ENCODE results near the gene TP53. TPM values are rescaled to one million over a fixed set of nuclear protein-coding genes. Genes with fewer than 3 reads are reported as not detected.

Gene TP53
- total and polyA plus RNA-seq, 9 of the 15 experiments (the other 6 are each of a cell fraction or from before 2014, with no cell fraction given), result 2.8 to 14.0 (median 7.1) TPM

GRCh38 chr17:7627250-7628121 lies 59.8 kb downstream of the TP53 start, which contains the start of gene SAT2 (continued):
- TF ChIP-seq DPF2 (IDR thresholded peaks at IDR 0.05) (0 out of 2 replicates have a peak, but pooled peaks have one; percentile 38), ZNF583 (CRISPR knock-in tag; IDR thresholded peaks at IDR 0.05) (no peak), TBP (optimal IDR thresholded peaks at IDR 0.05; ENCODE audit: low read depth, low read length) (no peak), KLF13 (tag; IDR thresholded peaks at IDR 0.05; ENCODE audit: borderline replicate concordance, low read depth) (no peak), FIP1L1 (IDR thresholded peaks at IDR 0.05; ENCODE audit: low read depth, low read length, poor library complexity, severe bottlenecking) (no peak), RCOR1 (IDR thresholded peaks at IDR 0.05; ENCODE audit: borderline replicate concordance in 1 of 2, low read depth in 2 of 2, low read length in 2 of 2) (peak; percentile 50 to 96; a peak in 3 of 4 replicates), RBFOX2 (IDR thresholded peaks at IDR 0.05; ENCODE audit: low read depth, low read length) (peak; percentile 61), EP300 (IDR thresholded peaks at IDR 0.05; ENCODE audit: low read length) (peak; percentile 42; the same call in 1 of the 2 replicates), ADNP (tag; IDR thresholded peaks at IDR 0.05) (no peak), TAF15 (IDR thresholded peaks at IDR 0.05; ENCODE audit: low read depth, low read length) (no peak), HNRNPUL1 (IDR thresholded peaks at IDR 0.05; ENCODE audit: low read length) (no peak), ZFP91 (CRISPR knock-in tag; IDR thresholded peaks at IDR 0.05) (no peak), MEIS2 (IDR thresholded peaks at IDR 0.05; ENCODE audit: partially characterized antibody) (peak; percentile 45), NR2C2 (CRISPR knock-in tag; IDR thresholded peaks at IDR 0.05) (no peak), NR2C2 (tag; IDR thresholded peaks at IDR 0.05) (peak; percentile 75), SUPT5H (IDR thresholded peaks at IDR 0.05) (0 out of 2 replicates have a peak, but pooled peaks have one; percentile 22), FOXJ3 (CRISPR knock-in tag; IDR thresholded peaks at IDR 0.05) (no peak), ZFX (CRISPR knock-in tag; IDR thresholded peaks at IDR 0.05) (peak; percentile 90), ZBTB5 (IDR thresholded peaks at IDR 0.05) (0 out of 2 replicates have a peak, but pooled peaks have one; percentile 41), HDAC1 (IDR thresholded peaks at IDR 0.05) (0 out of 4 replicates have a peak, but pooled peaks of 1 of the 2 experiments have one; percentile 41)
- TF ChIP-seq, protein P1, sequence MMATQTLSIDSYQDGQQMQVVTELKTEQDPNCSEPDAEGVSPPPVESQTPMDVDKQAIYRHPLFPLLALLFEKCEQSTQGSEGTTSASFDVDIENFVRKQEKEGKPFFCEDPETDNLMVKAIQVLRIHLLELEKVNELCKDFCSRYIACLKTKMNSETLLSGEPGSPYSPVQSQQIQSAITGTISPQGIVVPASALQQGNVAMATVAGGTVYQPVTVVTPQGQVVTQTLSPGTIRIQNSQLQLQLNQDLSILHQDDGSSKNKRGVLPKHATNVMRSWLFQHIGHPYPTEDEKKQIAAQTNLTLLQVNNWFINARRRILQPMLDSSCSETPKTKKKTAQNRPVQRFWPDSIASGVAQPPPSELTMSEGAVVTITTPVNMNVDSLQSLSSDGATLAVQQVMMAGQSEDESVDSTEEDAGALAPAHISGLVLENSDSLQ (IDR thresholded peaks at IDR 0.05), result peak; percentile 71
- TF ChIP-seq, protein P2, sequence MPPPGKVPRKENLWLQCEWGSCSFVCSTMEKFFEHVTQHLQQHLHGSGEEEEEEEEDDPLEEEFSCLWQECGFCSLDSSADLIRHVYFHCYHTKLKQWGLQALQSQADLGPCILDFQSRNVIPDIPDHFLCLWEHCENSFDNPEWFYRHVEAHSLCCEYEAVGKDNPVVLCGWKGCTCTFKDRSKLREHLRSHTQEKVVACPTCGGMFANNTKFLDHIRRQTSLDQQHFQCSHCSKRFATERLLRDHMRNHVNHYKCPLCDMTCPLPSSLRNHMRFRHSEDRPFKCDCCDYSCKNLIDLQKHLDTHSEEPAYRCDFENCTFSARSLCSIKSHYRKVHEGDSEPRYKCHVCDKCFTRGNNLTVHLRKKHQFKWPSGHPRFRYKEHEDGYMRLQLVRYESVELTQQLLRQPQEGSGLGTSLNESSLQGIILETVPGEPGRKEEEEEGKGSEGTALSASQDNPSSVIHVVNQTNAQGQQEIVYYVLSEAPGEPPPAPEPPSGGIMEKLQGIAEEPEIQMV (tag; conservative IDR thresholded peaks at IDR 0.05; ENCODE audit: low read depth), result 0 out of 2 replicates have a peak, but pooled peaks have one; percentile 10
